Activated T-cell treated with anti-CD3 and anti-CD28 coated beads, Interleukin-2, amount 50 U/mL, for 72 hours (primary cell): ENCODE measurements around the gene ACAD10. TPM values are rescaled to one million over a fixed set of nuclear protein-coding genes. Genes with fewer than 3 reads are reported as not detected.
"Not testable (repeated sequence)": the region's sequence is repeated elsewhere in the genome, so short reads cannot be mapped to it uniquely, and the experiment has no call there.

Experiments
- ATAC-seq, 2 donors: fragments of 150-1000 bp; cut with Tn5 transposase; replicated peaks in 1 of 2; 2 replicates each; pipeline ENCODE4 v1.10.0; 2021; ENCODE audit warnings: moderate library complexity in 2 of 2, mild to moderate bottlenecking in 1 of 2
- DNase-seq, 2 donors: peaks; one replicate each; pipeline ENCODE4 v3.0.0; 2021 to 2022; ENCODE audit warnings: mixed read lengths in 1 of 2
- H3K27ac Mint-ChIP-seq: one replicate; pipeline ENCODE4 v1.8.0; 2022; ENCODE audit warnings: mild to moderate bottlenecking, moderate library complexity, mixed read lengths
- H3K27me3 Mint-ChIP-seq: one replicate; pipeline ENCODE4 v1.8.0; 2022; ENCODE audit warnings: low read depth, mixed read lengths
- H3K36me3 Mint-ChIP-seq, 2 donors: one replicate each; pipeline ENCODE4 v1.8.0; 2022; ENCODE audit warnings: mixed read lengths in 2 of 2, mild to moderate bottlenecking in 1 of 2; ENCODE audit not compliant: insufficient read depth in 2 of 2
- H3K4me1 Mint-ChIP-seq: one replicate; pipeline ENCODE4 v1.8.0; 2022; ENCODE audit warnings: low read depth, mixed read lengths
- H3K4me3 Mint-ChIP-seq, 2 donors: one replicate each; pipeline ENCODE4 v1.8.0; 2022; ENCODE audit warnings: mild to moderate bottlenecking in 2 of 2, mixed read lengths in 2 of 2, moderate library complexity in 2 of 2
- H3K9me3 Mint-ChIP-seq, 2 donors: one replicate each; pipeline ENCODE4 v1.8.0; 2022; ENCODE audit warnings: mixed read lengths in 2 of 2
- total RNA-seq, 2 donors: library from RNA; stranded (reverse); gene quantifications; one replicate each; pipeline ENCODE4 v1.2.3, GENCODE V29; 2022

ACAD10 gene
- total RNA-seq, 2 donors from 2014 or later = 32.4 to 34.5 TPM

DNA sequence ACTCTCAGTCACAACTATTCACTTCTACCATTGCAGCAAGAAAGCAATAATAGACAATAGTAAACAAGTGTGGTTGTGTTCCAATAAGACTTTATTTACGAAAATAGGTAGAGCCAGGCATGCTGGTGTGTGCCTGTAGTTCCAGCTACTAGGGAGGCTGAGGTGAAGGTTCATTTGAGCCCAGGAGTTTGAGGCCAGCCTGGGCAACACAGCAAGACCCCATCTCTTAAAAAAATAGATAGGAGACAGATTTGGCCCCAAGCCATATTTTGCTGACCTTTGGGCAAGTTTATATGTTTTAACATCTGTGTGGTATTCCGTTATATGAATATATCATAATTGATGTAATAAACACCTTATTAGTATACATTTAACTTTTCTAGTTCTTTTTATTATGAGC lies 14.1 kb downstream of the ACAD10 start:
- H3K9me3 Mint-ChIP-seq = no peaks in the 10 kb centered on the region
- peaks cover 0 to 20% of the 10 kb centered on the region in 2 donors for H3K36me3 Mint-ChIP-seq
- no peak overlapping the region for H3K4me3 Mint-ChIP-seq
- H3K4me1 Mint-ChIP-seq = no peaks in the 10 kb centered on the region
- no peak for DNase-seq
- no peak for ATAC-seq
- no peak overlapping the region for H3K27ac Mint-ChIP-seq
- no peaks in the 10 kb centered on the region for H3K27me3 Mint-ChIP-seq

DNA sequence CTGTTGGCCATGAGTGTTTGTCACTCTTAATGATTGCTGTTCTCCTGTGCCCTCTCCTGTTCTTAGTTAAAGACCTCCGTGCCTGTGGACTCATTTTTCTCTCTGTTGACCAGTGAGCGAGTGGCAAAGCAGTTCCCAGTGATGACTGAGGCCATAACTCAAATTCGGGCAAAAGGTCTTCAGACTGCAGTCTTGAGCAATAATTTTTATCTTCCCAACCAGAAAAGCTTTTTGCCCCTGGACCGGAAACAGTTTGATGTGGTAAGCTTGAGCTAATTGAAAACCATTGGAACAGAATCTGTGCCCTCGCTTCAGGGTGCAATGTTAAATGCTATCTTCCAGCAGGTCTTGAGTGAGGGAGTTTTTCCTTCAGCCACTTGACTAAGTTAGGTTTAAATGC lies 19.8 kb downstream of the ACAD10 start:
- DNase-seq (no peak), ATAC-seq (no peak)
- Mint-ChIP-seq H3K27ac (no peak overlapping the region), H3K27me3 (no peaks in the 10 kb centered on the region), H3K9me3 (no peaks in the 10 kb centered on the region), H3K36me3 (peaks cover 0 to 7% of the 10 kb centered on the region in 2 donors), H3K4me3 (no peak overlapping the region), H3K4me1 (no peaks in the 10 kb centered on the region)

DNA sequence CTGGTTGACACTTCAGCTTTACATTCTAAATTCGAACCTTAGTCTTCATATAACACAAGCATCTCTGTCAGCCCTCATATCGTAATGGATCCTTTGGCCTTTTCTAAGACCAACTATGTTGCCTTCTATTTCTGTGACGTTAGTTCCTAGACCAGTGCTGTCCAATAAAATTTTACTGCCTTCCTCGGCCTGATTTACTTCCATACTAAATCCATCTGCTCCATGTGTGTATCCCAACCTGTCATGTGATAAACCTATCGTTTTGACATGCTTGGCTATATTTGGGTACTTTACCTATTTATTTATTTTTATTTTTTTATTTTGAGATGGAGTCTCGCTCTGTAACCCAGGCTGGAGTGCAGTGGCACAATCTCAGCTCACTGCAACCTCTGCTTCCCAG lies 20.3 kb downstream of the ACAD10 start:
- Mint-ChIP-seq H3K27me3 (no peaks in the 10 kb centered on the region), H3K27ac (no peak overlapping the region), H3K36me3 (peaks cover 0 to 7% of the 10 kb centered on the region in 2 donors), H3K4me3 (no peak overlapping the region), H3K4me1 (no peaks in the 10 kb centered on the region), H3K9me3 (no peaks in the 10 kb centered on the region)
- DNase-seq (no peak), ATAC-seq (no peak)

DNA sequence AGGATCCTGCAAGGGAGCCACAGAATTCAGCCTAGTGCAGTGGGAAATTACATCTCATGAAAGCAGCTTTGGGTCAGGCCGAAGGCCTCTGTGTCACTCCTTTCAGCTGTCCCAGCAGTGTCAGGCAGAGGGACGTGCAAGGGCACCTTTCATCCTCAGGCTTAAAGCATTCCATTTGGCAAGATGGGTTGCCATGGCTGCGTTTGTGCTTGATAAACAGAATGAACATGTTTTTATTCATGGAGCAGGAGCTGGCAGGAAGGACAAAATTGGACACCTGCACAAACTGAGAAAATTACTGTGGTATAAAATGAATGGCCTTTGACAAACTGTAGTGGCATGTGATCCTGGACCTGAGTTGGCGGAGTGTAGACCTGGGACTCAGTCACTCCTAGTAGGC lies 29.4 kb downstream of the ACAD10 start:
- no peak for ATAC-seq

DNA sequence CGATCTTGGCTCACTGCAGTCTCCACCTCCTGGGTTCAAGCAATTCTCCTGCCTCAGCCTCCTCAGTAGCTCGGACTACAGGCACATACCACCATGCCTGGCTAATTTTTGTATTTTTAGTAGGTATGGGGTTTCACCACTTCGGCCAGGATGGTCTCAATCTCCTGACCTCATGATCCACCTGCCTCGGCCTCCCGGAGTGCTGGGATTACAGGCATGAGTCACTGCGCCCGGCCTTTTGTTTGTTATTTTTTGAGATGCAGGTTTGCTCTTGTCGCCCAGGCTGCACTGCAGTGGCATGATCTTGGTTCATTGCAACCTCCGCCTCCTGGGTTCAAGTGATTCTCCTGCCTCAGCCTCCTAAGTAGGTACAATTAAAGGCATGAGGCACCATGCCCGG lies 33.5 kb downstream of the ACAD10 start:
- not testable (repeated sequence) for H3K27ac Mint-ChIP-seq, DNase-seq, H3K4me3 Mint-ChIP-seq, H3K9me3 Mint-ChIP-seq, H3K4me1 Mint-ChIP-seq, ATAC-seq, H3K36me3 Mint-ChIP-seq, H3K27me3 Mint-ChIP-seq

More for the DNA sequence above, 29.4 kb downstream of the ACAD10 start:
- Mint-ChIP-seq H3K27ac (no peak overlapping the region), H3K27me3 (no peaks in the 10 kb centered on the region), H3K4me1 (no peaks in the 10 kb centered on the region), H3K4me3 (no peak overlapping the region), H3K36me3 (peaks cover 0 to 5% of the 10 kb centered on the region in 2 donors), H3K9me3 (no peaks in the 10 kb centered on the region)
- DNase-seq = no peak

DNA sequence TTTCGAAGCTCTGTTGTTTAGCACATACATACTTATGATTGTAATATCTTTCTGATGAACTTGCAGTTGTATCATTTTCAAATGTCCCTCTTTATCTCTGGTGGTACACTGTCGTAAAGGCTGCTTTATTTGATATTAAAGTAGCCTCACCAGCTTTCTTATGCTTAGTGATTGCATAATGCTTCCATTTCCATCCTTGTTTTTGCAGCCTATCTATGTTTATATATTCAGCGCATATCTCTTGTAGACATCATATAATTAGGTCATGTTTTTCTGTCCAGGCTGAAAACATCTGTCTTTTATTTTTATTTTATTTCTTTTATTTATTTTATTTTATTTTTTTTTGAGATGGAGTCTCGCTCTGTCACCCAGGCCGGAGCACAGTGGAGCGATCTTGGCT lies 34.6 kb downstream of the ACAD10 start:
- ATAC-seq (no peak), DNase-seq (no peak)
- Mint-ChIP-seq H3K27ac (no peak overlapping the region), H3K27me3 (no peaks in the 10 kb centered on the region), H3K4me1 (no peaks in the 10 kb centered on the region), H3K36me3 (peaks cover 0 to 10% of the 10 kb centered on the region in 2 donors), H3K4me3 (no peak overlapping the region), H3K9me3 (no peaks in the 10 kb centered on the region)

DNA sequence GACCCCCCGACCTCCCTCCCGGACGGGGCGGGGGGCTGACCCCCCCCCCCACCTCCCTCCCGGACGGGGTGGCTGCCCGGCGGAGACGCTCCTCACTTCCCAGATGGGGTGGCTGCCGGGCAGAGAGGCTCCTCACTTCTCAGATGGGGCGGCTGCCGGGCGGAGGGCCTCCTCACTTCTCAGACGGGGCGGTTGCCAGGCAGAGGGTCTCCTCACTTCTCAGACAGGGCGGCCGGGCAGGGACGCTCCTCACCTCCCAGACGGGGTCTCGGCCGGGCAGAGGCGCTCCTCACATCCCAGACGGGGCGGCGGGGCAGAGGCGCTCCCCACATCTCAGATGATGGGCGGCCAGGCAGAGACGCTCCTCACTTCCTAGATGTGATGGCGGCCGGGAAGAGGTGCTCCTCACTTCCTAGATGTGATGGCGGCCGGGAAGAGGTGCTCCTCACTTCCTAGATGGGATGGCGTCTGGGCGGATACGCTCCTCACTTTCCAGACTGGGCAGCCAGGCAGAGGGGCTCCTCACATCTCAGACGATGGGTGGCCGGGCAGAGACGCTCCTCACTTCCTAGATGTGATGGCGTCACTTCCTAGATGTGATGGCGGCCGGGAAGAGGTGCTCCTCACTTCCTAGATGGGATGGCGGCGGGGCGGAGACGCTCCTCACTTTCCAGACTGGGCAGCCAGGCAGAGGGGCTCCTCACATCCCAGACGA lies 38.0 kb downstream of the ACAD10 start:
- H3K27me3 Mint-ChIP-seq, H3K27ac Mint-ChIP-seq, DNase-seq, H3K4me1 Mint-ChIP-seq, H3K9me3 Mint-ChIP-seq, H3K4me3 Mint-ChIP-seq, ATAC-seq: not testable (repeated sequence)
- H3K36me3 Mint-ChIP-seq = peaks cover 0 to 10% of the 10 kb centered on the region in 2 donors

DNA sequence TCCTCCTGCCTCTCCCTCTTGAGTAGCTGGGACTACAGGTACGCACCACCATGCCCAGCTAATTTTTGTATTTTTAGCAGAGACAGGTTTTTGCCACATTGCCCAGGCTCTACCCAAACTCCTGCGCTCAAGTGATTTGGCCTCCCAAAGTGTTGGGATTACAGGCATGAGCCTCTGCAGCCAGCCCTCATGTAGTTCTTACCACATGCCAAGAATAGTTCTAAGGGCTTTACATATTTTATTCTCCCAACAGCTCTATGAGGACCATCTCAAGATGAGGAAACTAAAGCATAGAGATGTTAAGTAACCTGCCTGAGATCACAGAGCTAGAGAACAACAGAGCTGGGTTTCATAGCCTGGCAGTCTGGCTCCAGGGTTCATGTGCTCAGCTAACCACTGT lies 42.9 kb downstream of the ACAD10 start:
- Mint-ChIP-seq H3K9me3 (no peaks in the 10 kb centered on the region), H3K27me3 (no peaks in the 10 kb centered on the region), H3K36me3 (peaks cover 2 to 8% of the 10 kb centered on the region in 2 donors), H3K4me3 (no peak overlapping the region), H3K4me1 (no peaks in the 10 kb centered on the region), H3K27ac (no peak overlapping the region)
- no peak for DNase-seq
- ATAC-seq = no peak

DNA sequence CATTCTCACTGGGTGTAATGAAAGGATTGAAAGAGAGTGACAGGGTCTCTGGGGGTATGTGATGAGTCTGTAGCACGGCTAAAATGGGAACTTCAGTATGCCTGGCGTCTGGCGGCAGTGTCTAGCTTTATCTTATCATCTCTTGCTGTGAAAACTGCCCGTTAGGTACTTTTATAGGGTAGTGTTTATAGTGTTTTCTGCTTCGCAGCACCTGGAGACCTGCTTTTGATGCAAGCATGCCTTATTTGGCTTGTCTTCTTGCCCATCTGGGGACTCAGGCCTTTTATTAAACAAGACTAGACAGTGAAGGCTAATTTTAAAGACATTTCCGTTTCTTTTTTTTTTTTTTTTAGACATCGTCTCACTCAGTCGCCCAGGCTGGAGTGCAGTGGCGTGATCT lies 44.6 kb downstream of the ACAD10 start:
- DNase-seq (no peak), ATAC-seq (no peak)
- no peak overlapping the region for H3K27ac Mint-ChIP-seq
- H3K4me3 Mint-ChIP-seq = no peak overlapping the region
- H3K27me3 Mint-ChIP-seq = no peaks in the 10 kb centered on the region
- peaks cover 2 to 4% of the 10 kb centered on the region in 2 donors for H3K36me3 Mint-ChIP-seq
- H3K4me1 Mint-ChIP-seq = no peaks in the 10 kb centered on the region
- H3K9me3 Mint-ChIP-seq = no peaks in the 10 kb centered on the region

DNA sequence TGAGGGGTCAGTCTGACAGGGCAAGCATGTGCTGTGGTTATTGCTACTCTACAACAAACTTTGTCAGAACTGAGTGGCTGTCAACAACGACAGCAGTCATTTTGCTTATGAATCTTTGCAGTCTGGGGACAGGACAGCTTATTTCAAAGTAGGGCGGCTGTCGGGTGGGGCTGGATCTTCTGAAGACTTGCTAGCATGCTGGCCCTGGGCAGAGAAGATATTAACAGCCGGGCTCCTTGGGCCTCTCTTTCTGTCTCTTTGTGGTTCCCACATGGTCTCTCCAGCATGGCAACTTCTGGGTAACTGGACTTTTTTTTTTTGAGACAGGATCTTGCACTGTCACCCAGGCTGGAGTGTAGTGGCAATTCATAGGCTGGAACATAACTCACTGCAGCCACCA lies 46.9 kb downstream of the ACAD10 start:
- ATAC-seq (no peak), DNase-seq (no peak)
- H3K4me1 Mint-ChIP-seq = no peaks in the 10 kb centered on the region
- peaks cover 3 to 6% of the 10 kb centered on the region in 2 donors for H3K36me3 Mint-ChIP-seq
- no peak overlapping the region for H3K27ac Mint-ChIP-seq
- H3K4me3 Mint-ChIP-seq = no peak overlapping the region
- H3K27me3 Mint-ChIP-seq = no peaks in the 10 kb centered on the region
- no peaks in the 10 kb centered on the region for H3K9me3 Mint-ChIP-seq

DNA sequence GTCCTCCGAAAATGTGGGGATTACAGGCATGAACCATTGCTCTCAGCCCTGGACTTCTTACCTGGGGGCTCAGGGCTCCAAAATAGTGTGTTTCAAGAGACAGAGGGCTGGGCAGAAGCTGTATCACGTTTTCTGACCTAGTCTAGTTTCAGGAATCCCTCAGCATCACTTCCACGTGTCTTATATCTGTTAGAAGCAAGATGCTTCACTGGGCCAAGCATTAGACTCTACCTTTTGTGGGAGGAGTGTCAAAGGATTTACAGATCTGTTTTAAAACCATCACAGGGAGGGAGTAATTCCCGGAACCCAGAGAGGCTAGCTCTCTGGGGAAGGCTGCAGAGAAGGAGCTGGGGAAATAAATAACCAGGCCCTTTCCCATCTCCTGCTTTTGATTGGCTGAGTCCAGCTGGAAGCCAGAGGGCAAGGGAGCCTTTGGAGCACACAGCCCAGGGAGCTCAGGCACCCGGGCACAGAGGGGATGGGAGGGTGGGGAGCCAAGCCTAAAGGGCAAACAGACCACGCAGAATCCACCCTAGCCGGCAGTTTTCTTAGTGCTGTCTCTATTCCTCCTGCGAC lies 47.6 kb downstream of the ACAD10 start:
- no peak overlapping the region for H3K27ac Mint-ChIP-seq
- no peaks in the 10 kb centered on the region for H3K27me3 Mint-ChIP-seq
- no peak for ATAC-seq
- peaks cover 3 to 6% of the 10 kb centered on the region in 2 donors for H3K36me3 Mint-ChIP-seq
- no peaks in the 10 kb centered on the region for H3K9me3 Mint-ChIP-seq
- no peak overlapping the region for H3K4me3 Mint-ChIP-seq
- DNase-seq = no peak
- H3K4me1 Mint-ChIP-seq = no peaks in the 10 kb centered on the region

DNA sequence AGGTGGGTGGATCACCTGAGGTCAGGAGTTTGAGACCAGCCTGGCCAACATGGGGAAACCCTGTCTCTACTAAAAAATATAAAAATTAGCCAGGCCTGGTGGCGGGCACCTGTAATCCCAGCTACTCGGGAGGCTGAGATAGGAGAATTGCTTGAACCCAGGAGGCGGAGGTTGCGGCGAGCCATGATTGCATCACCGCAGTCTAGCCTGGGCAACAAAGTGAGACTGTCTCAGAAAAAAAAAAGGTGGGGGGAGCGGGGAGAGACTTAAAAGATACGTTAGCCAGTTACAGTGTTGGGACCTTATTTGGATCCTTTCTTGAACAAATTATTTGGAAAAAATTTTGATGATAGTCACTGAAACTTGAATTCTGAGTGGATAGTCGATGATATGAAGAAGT lies 53.7 kb downstream of the ACAD10 start:
- not testable (repeated sequence) for H3K9me3 Mint-ChIP-seq, H3K4me3 Mint-ChIP-seq, DNase-seq, H3K36me3 Mint-ChIP-seq, H3K27me3 Mint-ChIP-seq, ATAC-seq, H3K27ac Mint-ChIP-seq, H3K4me1 Mint-ChIP-seq

DNA sequence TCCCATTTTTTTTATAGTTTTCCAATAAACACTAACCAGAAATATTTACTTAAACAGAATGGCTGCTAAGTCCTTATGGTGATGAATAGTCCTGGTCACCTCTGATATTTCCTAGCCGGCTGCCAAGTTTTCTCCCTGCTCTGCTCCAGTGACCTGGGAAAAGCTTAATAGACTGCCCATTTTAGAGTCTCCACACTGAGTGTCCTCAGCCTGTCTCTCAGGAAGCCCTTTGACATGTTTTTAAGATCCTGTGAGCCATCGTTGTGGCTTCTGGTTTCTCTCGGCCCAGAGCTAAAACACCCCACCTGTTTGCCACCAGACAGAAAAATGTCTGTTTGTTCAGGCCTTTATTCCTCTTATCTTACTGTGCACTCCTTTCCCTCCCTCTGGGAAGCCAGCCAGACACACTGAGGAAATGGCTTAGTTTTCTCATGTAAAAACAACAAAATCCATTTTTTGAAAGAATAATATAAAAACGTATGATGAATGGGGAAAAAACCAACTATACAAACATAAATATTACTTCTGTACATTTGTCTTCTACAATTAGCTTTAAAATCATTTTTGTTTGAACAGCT lies 55.5 kb downstream of the ACAD10 start:
- no peak overlapping the region for H3K4me3 Mint-ChIP-seq
- ATAC-seq (no peak), DNase-seq (no peak)
- H3K4me1 Mint-ChIP-seq = no peaks in the 10 kb centered on the region
- H3K36me3 Mint-ChIP-seq = peaks cover 2 to 5% of the 10 kb centered on the region in 2 donors
- no peak overlapping the region for H3K27ac Mint-ChIP-seq
- H3K27me3 Mint-ChIP-seq = no peaks in the 10 kb centered on the region
- no peaks in the 10 kb centered on the region for H3K9me3 Mint-ChIP-seq

DNA sequence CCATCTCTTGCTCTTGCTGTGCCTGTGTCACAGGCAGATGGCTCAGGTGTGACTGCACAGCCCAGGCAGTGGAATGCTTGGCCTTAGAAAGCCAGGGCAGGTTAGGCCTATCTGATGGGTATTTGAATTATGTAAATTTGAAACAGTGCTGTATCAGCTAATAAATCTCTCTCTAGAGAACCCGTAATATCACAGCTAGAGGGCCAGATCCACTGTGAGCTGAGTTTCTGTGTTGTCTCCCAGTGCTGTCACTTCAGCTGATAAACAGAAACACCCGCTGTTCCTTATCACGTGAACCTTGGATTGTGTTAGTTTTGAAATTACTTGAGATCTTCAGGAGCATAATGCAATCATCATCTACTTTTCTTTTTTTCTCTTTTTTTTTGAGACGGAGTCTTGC lies 59.4 kb downstream of the ACAD10 start:
- Mint-ChIP-seq H3K27ac (no peak overlapping the region), H3K4me3 (no peak overlapping the region), H3K27me3 (no peaks in the 10 kb centered on the region), H3K4me1 (no peaks in the 10 kb centered on the region), H3K9me3 (no peaks in the 10 kb centered on the region), H3K36me3 (peaks cover 0 to 3% of the 10 kb centered on the region in 2 donors)
- DNase-seq = no peak
- no peak for ATAC-seq
